GM19023 (cell line): ENCODE results near the gene INTU.
"Not testable (repeated sequence)": the region's sequence is repeated elsewhere in the genome, so short reads cannot be mapped to it uniquely, and the experiment has no call there.

Experiments
- ATAC-seq: cut with Tn5 transposase; IDR thresholded peaks from one replicate; pipeline ENCODE4 v1.9.1; 2021; ENCODE audit warnings: mild to moderate bottlenecking, moderate library complexity; ENCODE audit not compliant: unreplicated experiment

Gene INTU

DNA sequence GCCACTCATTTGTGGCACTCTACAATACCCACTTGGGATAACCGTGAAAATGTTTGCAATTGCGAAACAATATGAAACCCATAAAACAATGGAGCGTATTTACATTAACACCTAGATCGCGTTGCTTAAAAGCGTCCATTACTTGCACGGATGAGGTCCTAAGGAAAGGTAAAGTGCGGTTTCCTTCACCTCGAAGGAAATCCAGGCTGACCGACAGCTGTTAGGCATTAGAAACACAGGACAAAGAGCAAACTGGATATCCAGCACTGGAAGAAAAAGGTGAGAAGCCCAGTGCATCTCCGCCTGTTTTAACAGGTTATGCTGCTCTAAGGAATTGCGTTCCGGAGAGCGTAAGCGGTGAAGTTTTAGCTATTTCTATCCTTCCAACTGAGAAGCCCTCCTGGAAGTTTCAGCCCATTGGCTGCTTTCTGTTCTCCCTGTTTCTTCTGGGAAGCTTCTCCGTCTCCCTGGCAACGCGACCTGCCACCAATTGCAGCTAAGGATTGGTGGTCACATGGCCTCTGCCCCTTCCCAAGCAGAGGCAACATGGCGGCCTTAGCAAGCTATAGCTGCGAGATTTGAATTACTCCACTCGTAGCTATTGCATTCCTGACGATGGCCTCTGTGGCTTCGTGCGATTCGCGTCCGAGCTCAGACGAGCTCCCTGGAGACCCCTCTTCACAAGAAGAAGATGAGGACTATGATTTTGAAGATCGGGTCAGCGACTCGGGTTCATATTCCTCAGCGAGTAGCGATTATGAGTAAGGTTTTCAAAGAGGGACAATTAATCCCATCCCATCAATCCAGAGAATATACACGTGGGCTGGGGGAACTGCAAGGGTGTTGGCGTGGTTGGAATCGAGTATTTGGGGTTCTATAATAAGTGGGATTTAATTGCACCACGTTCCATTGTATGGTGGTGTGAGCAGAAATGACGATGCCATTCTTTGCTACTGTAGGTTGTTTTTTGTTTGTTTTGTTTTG is at the start of gene INTU:
INTU (plus strand) TSS at position 538 of the 984 bp plus-strand sequence; CDS start at position 616, 78 bp downstream.
- ATAC-seq = peak; percentile 100

GRCh38 chr4:127586496-127586895 is 46.3 kb upstream of the INTU start:
- ATAC-seq = not testable (repeated sequence)

DNA sequence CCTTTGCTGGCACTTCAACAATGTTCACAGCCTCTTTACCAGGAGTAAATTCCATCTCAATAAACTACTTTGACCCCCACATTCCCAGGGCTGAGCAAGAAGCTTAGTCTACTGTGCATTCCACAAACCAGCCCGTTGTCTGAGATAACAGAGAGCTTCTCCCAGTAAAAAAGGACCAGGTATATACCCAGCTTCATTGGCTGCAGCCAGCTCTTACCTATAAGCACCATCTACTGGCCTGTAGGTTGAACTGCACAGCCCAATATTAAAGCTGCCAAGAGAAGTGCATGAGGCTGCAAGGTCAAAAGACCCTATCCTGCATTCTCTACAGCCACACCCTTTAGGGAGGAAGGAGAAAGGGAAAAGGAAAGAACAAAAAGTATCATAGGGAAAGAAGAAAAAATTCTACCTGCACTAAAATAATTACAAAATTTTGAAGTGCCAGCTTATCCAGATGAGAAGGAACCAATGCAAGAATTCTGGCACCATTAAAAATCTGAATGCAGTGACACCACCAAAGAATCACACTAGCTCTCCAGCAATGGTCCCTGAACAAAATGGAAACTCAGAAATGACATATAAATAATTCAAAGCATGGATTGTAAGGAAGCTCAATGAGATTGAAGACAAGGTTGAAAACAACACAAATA is 45.7 kb upstream of the INTU start:
- peak; percentile 99 for ATAC-seq

- not testable (repeated sequence) for ATAC-seq
Observed at GRCh38 chr4:127589153-127589552, 43.6 kb upstream of the INTU start.

DNA sequence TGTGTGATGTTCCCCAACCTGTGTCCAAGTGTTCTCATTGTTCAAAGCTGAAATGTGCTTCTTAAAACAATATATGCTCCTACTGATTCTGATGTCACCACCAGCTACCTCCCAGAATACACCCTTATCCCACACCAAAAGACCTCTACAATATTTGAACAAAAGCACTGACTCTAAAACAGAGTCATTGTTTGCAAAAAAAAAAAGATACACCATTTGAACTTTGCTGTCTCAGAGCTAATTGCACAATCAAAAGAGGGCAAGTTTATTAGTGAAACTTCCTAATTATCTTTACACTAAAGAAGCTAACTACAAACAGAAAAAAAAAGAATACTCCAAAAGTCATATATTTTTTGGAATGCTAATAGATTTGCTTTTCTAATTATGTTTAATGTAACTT is 34.1 kb upstream of the INTU start:
- ATAC-seq = no peak

DNA sequence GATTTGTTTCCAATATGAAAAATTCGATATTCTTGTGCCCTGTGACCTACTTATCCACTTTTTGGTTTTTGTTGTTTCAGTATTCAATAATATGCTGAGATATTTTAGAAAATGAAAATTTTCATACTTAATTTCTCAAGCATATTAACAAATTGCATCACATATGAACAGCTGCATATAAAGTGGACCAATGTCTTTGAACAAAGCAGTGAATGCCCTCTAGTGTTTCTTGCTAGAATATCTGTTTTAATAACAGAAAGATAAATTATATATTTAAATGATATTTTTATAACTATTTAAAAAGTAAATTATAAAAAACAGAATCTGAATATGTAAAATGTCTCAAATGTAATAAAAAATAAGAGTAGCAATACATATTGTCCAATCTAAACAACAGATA is 31.7 kb upstream of the INTU start:
- ATAC-seq = no peak

- ATAC-seq = no peak
Observed at GRCh38 chr4:127604949-127605709, 27.6 kb upstream of the INTU start.

DNA sequence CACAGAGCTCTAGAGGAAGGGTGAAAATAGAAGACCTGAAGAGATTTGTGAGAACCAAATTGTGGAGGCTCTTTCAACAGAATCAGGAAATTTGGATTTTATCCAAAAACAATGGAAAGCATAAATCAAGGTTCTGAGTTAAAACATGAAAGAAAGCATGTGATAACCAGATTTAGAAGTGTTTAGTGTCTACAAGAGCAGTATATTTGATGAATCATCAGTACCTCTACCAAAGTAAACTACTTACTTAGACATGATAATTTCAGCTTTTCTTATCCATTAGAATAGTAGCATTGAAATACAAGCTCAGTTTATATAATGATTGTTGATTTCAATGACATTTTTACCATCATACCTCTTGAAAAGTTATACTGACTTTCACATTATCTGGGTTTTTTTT is 25.9 kb upstream of the INTU start:
- no peak for ATAC-seq

DNA sequence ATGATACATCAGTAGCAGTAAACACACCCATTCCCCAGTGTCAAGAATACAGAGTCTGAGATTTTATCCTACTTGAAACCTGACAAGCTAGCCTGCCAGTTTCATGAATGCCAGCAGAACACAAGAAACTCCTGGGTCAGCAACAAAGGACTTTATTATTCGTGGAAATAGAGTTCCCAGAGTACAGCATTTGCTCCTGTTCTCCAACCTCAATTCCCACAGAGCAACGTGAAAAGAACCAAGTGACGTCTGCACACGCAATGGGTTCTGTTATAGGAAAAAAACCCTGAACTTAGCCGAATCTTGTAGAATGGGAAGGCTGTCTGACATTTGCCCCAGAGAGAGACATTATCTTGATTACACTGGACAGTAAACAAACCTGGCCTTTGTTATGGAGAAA is 23.3 kb upstream of the INTU start:
- ATAC-seq = no peak

DNA sequence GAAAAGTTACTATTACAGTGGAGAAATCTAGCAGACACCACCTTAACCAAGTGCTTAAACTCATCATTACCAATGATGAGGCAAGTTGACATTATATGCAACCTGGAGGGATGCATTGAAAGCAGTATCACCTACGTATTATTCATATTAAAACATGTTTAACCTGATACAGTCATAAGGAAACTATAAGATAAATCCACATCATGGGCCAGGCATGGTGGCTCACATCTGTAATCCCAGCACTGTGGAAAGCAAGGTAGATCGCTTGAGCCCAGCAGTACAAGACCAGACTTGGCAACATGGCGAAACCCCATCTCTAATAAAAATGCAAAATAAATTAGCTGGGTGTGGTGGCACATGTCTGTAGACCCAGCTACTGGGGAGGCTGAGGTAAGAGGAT is 22.3 kb upstream of the INTU start:
- ATAC-seq = no peak

GRCh38 chr4:127616898-127617297 is 15.9 kb upstream of the INTU start:
- ATAC-seq = no peak

DNA sequence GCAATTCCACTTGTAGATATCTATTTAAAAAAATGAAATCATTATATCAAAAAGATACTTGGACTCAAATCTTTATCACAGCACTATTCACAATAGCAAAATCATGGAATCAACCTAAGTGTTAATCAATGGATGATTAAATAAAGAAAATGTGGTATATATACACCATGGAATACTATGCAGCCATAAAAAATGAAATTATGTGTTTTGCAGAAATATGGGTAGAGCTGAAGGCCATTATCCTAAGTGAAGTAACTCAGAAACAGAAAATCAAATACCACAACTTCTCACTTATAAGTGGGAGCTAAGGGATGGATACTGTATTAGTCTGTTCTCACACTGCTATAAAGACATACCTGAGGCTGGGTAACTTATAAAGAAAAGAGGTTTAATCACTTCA is 14.3 kb upstream of the INTU start:
- ATAC-seq = no peak

DNA sequence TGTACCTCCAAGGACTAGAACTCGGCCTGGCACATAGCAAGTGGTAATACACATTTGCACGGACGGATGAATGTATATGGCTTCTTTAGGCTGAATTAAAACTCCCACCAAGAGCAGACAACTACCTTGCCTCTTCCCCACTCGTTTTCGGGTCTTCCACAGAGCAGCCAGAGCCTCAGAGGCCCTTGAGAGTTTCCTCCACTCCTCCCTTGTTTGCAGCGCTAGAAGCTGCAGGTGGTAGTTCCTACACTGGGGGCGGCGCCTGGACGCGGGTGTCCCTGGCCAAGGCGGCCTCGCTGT is 10.2 kb upstream of the INTU start:
- ATAC-seq = no peak

- ATAC-seq = no peak
Observed at GRCh38 chr4:127622921-127623796, 9.6 kb upstream of the INTU start.

- no peak for ATAC-seq
Observed at GRCh38 chr4:127623797-127624083, 9.0 kb upstream of the INTU start.

GRCh38 chr4:127624173-127624572 is 8.6 kb upstream of the INTU start:
- no peak for ATAC-seq

GRCh38 chr4:127629371-127629770 is 3.4 kb upstream of the INTU start:
- no peak for ATAC-seq

- ATAC-seq = no peak
Observed at GRCh38 chr4:127630152-127630551, 2.6 kb upstream of the INTU start.

GRCh38 chr4:127631420-127631819 is 1.3 kb upstream of the INTU start:
- no peak for ATAC-seq

DNA sequence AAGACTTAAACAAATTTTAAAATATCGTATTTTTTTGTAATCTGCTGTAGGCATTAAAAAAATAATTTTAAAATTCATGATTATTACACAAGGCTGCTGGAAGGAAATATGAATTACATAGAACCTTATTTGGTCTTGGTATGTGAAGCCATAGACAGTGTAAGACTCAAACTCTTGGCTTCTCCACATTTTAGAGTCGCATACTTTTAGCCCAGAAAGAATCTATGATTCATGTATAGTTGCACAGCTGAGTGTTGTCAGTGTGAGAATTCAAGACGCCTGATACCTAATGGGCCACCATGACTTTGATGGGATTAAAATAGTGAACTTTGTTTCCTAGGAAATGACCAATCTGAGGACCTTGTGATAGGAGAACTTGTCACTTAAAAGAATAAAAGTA is 1.4 kb downstream of the INTU start:
- ATAC-seq = no peak

DNA sequence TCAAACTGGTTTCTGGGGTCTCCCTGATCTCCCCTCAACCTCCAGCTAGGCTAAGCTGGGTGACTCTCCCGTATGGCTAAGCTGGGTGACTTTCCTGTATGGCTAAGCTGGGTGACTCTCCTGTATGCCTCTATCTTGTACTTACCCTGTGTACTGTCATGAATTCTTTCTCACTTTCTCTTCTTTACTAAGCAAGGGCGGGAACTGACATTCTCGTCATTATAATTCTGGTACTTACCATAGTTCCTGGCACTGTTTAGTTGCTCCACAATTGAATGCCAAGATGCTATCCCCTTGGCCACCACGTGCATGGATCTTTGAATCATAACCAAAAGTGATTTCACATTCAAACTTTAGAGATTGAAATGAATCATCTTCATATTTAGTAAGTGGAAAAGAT is 8.8 kb downstream of the INTU start:
- ATAC-seq = no peak
